Activated CD4-positive, alpha-beta T cell treated with anti-CD3 and anti-CD28 coated beads for 1 hour (primary cell): ENCODE data around the gene U2SURP.
"Not testable (repeated sequence)": the region's sequence is repeated elsewhere in the genome, so short reads cannot be mapped to it uniquely, and the experiment has no call there.

Experiments used
- DNase-seq: peaks from one replicate; pipeline ENCODE4 v3.0.0-alpha.2; 2020

U2SURP gene

DNA sequence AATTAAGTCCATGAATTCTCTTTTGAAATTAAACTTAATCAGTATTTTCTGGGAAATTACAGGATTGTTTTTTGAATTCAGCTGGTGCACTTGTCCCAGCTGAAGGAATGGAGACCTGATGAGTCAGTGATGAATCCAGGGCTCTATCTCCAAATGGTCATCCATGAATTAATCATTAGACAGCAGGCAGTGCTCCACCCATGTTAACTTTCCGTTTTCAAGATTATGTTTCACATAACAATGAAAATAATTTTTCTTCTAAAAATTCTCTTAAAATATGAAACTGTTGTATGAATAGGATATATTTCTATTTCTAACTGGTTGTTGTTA is 24.0 kb upstream of the U2SURP start:
- DNase-seq = no peak

DNA sequence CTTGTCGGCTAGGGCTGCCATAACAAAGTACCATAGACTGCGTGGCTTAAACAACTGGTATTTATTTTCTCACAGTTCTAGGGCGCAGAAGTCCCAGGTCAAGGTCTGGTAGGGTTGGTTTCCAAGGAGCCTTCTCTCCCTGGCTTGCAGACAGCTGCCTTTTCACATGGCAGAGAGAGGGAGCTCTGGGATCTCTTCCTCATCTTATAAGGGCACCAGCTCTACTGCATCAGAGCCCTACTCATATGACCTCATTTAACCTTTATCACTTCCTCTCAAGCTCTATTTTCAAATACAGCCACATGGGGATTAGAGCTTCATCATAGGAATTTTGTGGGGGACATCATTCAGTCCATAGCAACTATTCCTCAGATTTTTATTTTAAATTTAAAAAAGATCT is 20.3 kb upstream of the U2SURP start:
- DNase-seq = no peak

DNA sequence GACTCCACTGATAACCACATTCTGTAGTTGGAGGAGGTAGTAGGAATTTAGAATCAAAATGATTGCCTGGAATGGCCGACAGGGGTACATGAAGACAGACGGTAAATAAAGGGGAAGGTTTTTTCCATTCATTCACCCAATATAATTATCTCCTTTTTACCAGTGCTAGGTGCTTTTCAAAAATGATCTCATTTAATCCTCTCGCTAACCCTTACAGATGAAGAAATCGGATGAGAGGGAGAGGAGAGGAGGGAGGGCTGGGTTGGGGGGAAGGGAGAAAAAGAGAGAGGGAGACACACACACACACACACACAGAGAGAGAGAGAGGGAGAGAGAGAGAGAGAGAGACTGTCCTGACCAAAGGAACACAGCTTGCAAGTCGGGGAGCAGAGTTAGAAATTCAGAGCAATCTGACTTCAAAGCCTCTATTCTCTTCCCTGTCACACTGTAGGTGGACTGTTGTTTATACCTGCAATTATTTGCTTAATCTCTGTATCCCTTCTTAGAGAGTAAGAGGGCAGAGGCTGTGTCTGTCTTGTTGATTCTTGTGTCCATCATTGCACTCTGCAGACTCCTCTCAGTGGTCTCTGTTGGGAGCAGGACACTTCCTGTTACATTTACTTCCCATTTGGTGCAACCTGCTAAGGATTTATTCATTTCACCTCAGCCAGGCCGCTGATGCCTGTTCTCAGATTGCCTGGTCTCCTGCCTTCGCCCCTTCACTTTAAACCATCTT is 19.2 kb upstream of the U2SURP start:
- DNase-seq = no peak

DNA sequence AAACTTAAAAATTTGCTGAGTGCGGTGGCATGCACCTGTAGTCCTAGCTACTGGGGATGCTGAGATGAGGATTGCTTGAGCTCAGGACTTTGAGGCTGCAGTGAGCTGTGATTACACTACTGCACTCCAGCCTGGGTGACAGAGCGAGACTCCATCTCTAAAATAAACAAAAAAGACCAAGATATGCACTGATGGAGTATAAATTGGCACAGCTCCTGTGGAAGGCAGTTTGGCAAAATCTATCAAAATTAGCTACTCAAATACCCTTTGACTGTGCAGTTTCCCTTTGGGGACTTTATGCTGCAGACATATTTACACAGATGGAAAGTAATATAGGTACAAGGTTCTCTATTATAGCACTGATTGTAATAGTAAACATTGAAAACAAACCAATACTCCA is 18.1 kb upstream of the U2SURP start:
- DNase-seq = no peak

DNA sequence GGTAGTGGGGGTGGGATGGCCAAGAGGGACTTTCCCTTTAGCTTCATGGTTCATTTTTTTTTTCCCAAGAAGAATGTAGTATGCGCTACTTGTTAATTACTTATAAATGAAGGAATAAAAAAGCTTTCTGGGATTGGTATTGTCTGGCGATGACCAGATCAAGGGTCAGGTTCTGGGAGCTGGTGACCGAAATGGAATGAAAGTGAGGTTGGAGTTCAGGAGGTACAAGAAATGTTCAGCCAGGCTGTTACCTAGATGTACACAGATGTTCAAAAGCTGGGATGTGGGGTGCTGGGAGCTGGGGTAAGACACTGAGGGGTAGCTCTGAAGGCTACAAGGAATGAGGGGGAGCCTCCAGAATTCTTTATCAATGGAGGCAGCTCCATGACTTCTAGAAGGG is 17.1 kb upstream of the U2SURP start:
- DNase-seq = no peak

DNA sequence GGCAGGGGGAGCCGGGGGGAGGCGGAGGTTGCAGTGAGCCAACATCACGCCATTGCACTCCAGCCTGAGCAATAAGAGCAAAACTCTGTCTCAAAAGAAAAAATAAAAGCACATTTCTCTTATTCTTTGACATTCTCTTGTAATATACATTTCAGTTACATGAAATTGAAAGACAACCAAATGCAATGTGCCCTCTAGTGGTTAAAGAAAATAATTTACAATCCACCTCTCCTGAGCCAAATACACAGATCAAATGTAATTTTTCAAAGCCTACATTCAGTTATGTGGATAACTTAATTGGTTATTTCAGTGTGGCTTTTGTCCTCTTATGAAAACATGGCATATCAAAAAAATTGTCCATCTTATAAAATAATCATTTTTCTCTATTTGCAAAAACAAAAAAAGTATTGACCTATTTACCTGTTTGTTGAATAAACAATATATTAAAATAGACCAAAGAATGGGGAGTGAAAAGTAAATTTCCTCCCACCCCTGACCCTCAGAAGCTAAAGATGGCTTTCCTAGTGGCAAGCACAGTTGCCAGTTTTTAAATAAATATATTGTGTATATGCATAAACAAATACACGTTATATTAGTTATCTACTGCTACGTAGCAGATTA is 14.2 kb upstream of the U2SURP start:
- DNase-seq = no peak

DNA sequence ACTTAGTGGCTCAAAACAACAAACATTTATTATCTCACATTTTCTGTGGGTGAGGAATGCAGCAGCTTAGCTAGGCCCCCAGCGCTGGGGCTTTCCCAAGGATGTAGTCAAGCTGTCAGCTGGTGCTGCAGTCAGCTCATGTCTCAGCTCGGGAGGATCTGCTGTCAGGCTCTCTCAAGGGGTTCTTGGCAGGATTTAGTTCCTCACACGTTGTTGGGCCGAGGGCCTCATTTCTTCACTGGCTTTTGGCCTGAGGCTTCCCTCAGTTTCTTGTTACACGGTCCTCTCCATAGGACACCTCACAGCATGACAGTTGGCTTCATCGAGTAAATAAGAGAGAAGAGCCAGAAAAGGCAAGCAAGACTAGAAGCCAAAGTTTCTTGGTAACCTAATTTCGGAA is 13.7 kb upstream of the U2SURP start:
- DNase-seq = no peak

DNA sequence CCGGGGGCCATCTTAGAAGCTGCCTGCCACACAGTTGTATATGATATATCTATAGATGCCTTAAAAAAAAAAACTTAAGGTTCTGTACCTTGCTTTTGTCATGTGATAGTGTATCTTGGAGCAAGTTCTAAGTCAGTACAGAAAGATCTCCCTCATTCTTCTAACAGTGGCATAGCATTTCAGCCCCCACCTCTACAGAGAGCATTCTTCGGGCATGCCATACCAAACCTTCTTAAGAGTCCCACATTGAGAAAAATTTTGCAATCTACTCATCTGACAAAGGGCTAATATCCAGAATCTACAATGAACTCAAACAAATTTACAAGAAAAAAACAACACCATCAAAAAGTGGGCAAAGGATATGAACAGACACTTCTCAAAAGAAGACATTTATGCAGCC is 13.1 kb upstream of the U2SURP start:
- not testable (repeated sequence) for DNase-seq

DNA sequence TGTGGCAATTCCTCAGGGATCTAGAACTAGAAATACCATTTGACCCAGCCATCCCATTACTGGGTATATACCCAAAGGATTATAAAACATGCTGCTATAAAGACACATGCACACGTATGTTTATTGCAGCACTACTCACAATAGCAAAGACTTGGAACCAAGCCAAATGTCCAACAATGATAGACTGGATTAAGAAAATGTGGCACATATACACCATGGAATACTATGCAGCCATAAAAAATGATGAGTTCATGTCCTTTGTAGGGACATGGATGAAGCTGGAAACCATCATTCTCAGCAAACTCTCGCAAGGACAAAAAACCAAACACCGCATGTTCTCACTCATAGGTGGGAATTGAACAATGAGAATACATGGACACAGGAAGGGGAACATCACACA is 12.5 kb upstream of the U2SURP start:
- DNase-seq = not testable (repeated sequence)

DNA sequence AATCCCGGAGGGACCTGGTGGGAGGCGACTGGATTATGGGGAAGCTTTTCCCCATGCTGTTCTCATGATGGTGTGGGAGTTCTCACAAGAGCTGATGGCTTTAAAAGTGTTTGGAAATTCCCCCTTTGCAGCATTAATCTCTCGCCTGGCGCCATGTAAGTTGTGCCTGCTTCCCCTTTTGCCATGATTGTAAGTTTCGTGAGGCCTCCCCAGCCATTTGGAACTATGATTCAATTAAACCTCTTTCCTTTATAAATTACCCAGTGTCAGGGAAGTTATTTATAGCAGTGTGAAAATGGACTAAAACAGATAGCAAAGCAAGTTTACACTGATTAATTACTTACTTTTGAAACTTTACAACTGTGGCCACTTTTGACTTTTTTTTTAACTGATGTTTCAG is 10.6 kb upstream of the U2SURP start:
- no peak for DNase-seq

DNA sequence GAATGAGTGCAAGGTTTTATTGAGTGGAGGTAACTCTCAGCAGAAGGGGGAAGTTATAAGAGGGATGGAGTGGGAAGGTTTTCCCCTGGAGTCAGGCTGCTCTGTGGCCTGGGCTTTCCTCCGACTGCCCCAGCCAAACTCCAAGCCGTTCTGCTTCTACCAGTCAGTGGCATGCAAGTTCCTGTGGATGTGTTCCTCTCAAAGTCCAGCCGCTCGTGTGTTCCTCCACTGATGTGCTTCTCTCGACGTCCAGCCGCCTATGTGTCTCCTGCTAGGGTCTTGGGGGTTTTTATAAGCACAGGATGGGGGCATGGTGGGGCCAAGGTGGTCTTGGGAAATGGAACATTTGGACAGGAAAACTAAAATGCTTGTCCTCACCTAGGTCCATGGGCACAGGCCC is 9.0 kb upstream of the U2SURP start:
- DNase-seq = no peak

DNA sequence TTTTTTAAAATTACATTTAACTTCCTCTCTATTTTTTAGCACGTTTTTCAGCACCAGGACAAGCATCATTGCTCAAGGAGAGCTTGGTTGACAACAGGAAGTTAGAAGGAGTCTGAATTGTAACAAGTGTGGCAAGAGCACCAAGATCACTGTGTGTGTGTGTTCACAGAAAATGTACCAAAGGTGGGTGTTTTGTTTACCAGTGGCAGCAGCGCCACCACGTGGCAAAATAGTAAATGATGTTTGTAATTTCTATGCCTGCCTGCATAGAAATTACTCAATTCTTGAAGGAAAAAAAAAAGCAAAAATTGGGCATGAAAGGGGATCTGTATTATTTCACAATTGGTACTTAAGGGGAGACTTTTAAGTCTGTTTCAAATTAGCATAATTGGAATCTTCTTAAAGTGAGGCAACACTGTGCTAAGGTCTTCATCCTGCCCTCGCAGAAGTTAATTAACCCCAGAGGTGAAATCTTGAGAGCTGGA is 7.4 kb upstream of the U2SURP start:
- DNase-seq = peak; percentile 33

DNA sequence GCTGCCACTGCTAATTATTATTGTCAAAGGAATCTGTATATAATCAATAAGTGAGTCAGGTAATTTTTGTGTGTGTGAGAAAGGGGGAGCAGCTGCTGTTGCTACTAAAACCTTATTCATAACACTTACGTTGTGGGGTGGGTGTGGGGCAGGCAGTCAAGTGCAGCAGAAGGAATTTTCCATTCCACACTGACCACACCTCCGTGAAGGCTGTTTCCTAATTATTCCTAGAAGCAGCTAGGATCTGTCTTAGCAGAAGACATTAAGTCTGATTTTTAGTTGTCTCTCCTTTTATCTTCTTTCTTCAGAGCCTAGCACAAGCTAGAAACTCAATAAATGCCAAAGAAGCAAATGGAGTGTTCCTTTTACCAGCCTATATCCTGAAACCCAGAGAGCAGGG is 4.0 kb upstream of the U2SURP start:
- no peak for DNase-seq

DNA sequence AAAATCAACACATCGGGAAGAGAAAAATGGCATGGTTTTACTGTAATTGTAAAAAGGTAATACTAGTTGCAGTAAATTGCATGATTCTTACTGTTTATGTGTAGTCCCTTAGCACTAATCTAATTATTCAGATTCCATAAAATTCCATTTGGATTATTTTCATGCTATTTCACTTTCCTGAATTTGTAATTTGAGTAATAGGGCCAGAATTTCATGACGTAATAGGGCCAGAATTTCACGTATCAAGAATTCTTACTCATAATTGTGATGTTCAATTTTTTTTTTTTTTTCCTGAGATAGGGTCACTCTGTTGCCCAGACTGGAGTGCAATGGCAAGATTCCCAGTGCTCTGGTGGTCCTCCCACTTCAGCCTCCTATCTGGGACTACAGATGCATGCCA is 2.9 kb upstream of the U2SURP start:
- DNase-seq = no peak

DNA sequence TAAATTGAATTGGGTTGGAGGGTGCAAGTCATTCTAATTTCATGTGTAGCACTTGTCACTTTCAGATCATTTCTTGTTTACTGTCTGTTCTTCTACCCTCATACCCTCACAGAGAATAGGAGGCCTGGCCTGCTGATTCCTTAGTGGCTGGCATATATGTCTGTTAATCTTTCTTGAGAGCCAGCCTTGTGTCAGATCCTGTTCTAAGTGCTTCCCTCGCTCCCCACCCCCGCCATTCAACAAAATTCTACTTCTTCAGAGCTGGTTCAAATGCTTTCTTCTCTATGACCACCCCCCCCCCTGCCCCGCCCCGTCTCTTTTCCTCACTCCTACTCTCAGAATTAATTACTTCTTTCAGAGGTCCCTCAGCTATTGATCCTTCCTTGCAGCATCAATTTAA is 1.5 kb upstream of the U2SURP start:
- DNase-seq = no peak

DNA sequence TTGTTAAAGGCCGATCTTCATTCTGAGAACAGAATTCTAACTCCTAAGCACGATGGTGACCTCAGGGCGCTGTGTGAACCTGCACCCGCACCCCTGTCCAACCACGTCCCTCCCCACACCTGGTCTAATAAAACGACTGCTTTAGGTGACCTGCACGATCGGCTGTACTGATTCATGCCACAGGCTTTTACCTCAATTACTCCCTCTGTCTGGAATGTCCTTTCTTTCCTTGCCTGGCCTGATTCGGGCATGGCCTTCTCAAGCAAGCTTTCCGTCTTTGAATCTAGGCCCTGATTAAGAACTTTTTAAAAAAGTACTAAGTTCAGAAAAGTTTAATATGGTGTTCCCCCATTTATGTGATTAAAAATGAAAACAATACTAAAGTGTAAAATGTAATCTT is 842 bp upstream of the U2SURP start:
- no peak for DNase-seq

DNA sequence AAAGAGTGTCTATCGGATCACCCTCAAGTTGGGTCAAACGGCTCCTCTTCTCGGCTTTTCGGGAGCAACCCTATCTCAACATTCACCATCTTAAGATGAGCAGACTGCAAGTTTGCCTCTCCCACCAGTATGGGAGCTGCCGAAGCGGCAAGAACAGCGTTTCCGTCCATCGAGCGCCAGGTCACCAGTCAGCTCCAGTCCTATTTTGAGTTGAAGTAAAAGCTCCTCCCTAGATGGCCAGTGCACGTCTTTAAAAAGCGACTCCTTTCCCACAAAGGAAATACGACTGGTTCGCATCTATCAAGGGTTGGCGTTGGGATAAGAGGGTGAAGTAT is 369 bp upstream of the U2SURP start:
- DNase-seq = no peak

DNA sequence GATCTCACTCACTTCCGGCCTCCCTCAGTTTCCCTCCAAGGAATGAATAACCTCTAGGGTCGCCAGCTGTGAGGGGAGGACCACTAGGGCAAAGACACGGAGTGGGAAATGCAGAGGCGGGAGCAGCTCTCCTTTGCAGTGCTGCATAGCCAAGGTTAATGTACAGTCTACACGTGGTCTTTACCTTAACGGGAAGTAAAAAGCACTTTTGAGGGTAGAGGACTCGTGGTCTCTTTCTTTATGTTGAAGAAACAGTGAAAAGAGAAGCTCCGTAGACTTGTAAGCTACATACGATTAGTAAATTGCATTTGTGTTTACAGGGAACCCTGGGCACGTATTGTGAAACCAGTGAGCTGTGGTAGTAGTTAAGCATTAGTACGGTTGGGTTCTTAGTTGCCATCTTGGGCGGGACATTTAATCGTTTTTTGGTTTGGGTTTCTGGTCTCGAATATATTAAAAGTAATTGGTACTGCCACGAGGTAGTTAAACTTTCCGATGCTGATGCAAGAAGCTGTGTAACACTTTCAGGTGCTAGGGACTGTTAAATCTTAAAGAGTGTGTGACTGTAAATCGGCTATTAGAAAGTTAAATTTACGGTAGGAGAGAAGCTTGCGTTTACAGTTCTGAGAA is 828 bp downstream of the U2SURP start:
- DNase-seq = no peak

DNA sequence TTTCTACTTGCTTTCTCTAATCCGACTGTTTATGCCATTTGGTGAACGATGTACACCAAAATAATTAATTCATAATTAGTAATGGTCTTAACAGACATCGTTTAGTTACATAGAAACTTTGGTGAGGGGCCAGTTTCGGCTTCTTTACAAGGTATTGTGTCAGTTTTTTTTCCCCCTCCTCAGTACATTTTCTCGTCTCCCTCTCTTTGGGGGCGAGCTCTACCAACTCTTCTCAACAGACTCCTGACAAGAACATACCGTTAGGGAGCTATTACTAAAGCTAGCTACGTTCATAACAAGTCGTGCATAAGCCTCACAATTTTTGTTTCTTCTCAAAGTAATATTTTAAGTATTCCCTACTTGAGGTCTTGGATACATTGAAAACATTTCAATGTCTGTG is 1.4 kb downstream of the U2SURP start:
- no peak for DNase-seq

DNA sequence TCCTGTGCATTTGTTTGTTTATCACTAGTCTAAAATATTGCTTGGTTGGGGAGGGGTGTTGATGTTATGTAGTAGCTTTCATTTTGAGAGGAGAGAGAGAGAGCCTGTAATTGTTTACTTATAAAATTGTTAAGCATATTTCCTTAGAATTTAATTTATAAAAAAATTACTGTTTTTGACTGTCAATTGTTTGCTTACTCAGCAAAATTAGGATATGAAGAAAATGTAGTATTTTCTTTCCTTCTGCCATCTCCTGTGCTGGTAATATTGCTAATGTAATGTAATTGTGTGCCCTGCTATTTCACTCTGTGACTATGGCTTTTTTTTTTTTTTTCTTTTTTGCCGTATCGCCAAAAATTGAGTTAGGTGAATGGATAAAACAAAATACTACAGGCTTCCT is 3.5 kb downstream of the U2SURP start:
- no peak for DNase-seq

DNA sequence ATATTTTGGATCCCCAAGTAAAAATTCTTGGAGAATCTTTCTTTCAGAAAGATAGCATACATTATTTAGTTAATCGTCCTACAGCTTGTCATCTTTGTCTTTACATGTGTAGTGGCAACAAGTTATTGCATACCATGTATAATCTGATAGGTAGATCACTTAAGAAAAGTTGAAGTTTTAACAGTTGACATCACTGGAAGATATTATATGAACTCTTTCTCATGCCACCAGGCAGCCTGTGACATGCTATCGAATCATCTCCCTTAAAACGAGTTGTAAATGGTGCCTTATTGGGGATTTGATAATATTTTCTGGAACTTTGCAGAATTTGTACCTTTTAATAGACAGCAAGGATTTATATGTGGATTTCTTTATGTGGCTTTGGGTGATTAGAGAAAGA is 8.7 kb downstream of the U2SURP start:
- DNase-seq = no peak

DNA sequence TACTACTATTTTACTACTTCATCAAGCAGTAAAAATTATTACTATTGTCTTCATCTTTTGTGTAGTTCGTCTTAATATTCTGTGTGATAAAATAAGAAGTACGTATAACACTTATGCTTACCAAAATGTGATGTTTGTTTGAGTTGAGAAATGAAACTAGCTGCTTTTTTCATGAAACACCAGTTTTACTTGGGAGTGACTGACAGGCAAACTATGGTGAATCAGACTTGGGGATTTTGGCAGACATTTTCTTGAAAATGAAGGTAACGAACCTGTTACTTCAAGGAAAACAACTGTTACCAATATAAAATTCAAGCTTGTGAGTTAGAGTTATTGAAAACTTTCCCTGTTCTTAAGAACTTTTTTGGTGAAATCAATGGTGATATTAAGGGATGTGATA is 10.3 kb downstream of the U2SURP start:
- DNase-seq = no peak

DNA sequence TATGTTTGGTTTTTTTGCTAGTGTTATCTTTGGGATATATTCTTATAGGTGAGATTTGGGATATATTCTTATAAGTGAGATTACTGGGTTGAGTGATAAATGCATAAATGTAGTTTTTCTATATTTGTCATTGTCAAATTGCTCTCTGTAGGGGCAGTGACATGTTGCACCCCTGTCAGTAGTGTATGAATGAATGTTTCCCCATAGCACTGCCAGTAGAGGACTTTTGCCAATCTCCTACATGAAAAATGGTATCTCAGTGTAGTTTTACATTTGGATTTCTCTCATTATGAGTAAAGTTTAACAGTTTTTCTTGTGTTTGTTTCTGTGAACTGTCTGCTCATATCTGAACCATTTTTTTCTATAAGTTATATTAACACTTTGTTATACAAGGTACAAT is 13.6 kb downstream of the U2SURP start:
- DNase-seq = no peak

DNA sequence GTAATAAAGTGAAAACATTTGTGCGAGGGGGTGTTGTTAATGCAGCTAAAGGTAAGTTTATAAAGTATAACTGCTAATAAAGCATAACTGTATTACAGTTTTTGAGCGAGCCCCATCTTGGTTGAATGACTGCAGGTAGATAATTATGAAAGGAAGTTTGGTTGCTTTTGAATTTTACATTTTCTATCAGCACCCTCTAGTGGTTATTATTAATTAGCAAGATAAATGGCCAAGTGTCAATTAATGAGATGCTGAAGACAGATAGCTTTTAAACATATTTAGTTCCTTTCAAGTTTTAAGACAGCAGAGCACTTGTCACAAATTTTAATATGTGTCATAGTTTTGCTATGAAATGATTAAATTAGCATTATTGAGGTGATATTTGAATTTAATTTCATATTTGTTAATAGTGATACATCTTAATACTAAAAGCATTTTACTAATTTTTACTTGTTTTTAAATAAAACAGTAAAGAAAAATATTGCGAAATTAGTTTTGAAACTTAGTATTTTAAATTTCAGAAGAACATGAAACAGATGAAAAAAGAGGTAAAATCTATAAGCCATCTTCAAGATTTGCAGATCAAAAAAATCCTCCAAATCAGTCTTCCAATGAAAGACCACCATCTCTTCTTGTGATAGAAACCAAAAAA is 15.1 kb downstream of the U2SURP start:
- DNase-seq = no peak
